GM12878 (cell line): ENCODE measurements around the gene GNG12. TPM values are rescaled to one million over a fixed set of nuclear protein-coding genes. Genes with fewer than 3 reads are reported as not detected.

Experiments
- ATAC-seq: fragments of 200-7000 bp; cut with Tn5 transposase; 3 replicates; pipeline ENCODE4 v1.9.1; 2020; ENCODE audit warnings: mild to moderate bottlenecking, moderate library complexity
- BruUV-seq: library from RNA; stranded (reverse); fragments of 400-500 nt; replicated peaks from 2 replicates; lab custom pipeline; 2021; lab: Mats Ljungman, UMichigan
- CTCF ChIA-PET: fragments of 300-600 bp; sonication (Branson Sonifier 250); formaldehyde crosslinking; extraction: SDS; loops from one replicate; lab custom pipeline; 2021; ENCODE audit warnings: inconsistent platforms; lab: Yijun Ruan, JAX
- POLR2A ChIA-PET: fragments of 350-600 bp; formaldehyde crosslinking; extraction: SDS; loops from one replicate; lab custom pipeline; 2021; ENCODE audit warnings: inconsistent platforms; lab: Charles Lee
- RAD21 ChIA-PET: fragments of 300-600 bp; sonication (Branson Sonifier 250); formaldehyde crosslinking; loops from one replicate; lab custom pipeline; 2023; ENCODE audit warnings: antibody characterized with exemption; ENCODE audit not compliant: unreplicated experiment; lab: Charles Lee
- SMC1A ChIA-PET: fragments of 300-600 bp; sonication (Branson Sonifier 250); formaldehyde crosslinking; loops from one replicate; lab custom pipeline; 2023; ENCODE audit not compliant: unreplicated experiment, uncharacterized antibody; lab: Charles Lee
- DNase-seq: peaks from one replicate; pipeline ENCODE4 v3.0.0-alpha.2; 2011; ENCODE audit warnings: low read depth, low spot score
- FAIRE-seq: peaks from 3 replicates; lab custom pipeline; 2011; peaks lifted over from hg19 to GRCh38; lab: Jason Lieb, UNC
- H2AFZ ChIP-seq: 2 replicates; pipeline ENCODE4 v1.6.0; 2011; ENCODE audit warnings: low read depth, low read length, control low read depth; ENCODE audit not compliant: control insufficient read depth
- H3K27ac ChIP-seq: 2 replicates; pipeline ENCODE4 v1.5.1; 2011; ENCODE audit warnings: control low read depth; ENCODE audit not compliant: control insufficient read depth, insufficient read depth
- H3K27me3 ChIP-seq, 2 experiments: replicated peaks in 1 of 2; 2 replicates each; pipeline versions ENCODE4 v1.6.0 to v1.6.1; 2011; ENCODE audit warnings: low read length in 1 of 2; ENCODE audit not compliant: control insufficient read depth in 2 of 2, insufficient read depth in 2 of 2
- H3K36me3 ChIP-seq, 2 experiments: 2 replicates each; pipeline ENCODE4 v1.5.1; 2011; ENCODE audit warnings: low read length in 1 of 2; ENCODE audit not compliant: control insufficient read depth in 2 of 2, insufficient read depth in 2 of 2
- H3K4me1 ChIP-seq: 2 replicates; pipeline ENCODE4 v1.6.1; 2011; ENCODE audit warnings: mild to moderate bottlenecking, low read length, moderate library complexity, mixed read lengths; ENCODE audit not compliant: control insufficient read depth, insufficient read depth
- H3K4me2 ChIP-seq: 2 replicates; pipeline ENCODE4 v1.6.0; 2011; ENCODE audit warnings: control low read depth; ENCODE audit not compliant: control insufficient read depth, insufficient read depth
- H3K4me3 ChIP-seq: fragments of 200-600 bp; sonication (generic); 2 replicates; pipeline ENCODE4 v1.5.1; 2016
- H3K79me2 ChIP-seq: 2 replicates; pipeline ENCODE4 v1.6.0; 2011; ENCODE audit warnings: low read length; ENCODE audit not compliant: control insufficient read depth, insufficient read depth
- H3K9ac ChIP-seq: 2 replicates; pipeline ENCODE4 v1.8.0; 2011; ENCODE audit warnings: low read length, control low read depth, mixed read lengths; ENCODE audit not compliant: control insufficient read depth, insufficient read depth
- H3K9me3 ChIP-seq: replicated peaks from 3 replicates; pipeline ENCODE4 v1.5.1; 2011; ENCODE audit warnings: mild to moderate bottlenecking, low read length; ENCODE audit not compliant: control insufficient read depth, insufficient read depth
- H4K20me1 ChIP-seq: 2 replicates; pipeline ENCODE4 v1.6.0; 2011; ENCODE audit not compliant: control insufficient read depth, insufficient read depth
- EGR1 ChIP-seq, 2 experiments: IDR thresholded peaks; 1 replicate in 1 of 2; 2 replicates in 1 of 2; pipeline ENCODE4 v1.6.1; 2011 to 2012; ENCODE audit warnings: low read depth in 2 of 2, low read length in 2 of 2, borderline replicate concordance in 1 of 2, mild to moderate bottlenecking in 1 of 2, moderate library complexity in 1 of 2
- FOXK2 ChIP-seq: fragments of 450-650 bp; IDR thresholded peaks from 2 replicates; pipeline ENCODE4 v1.6.1; 2017; ENCODE audit warnings: mild to moderate bottlenecking, moderate library complexity
- IKZF2 ChIP-seq, 2 experiments: fragments of 450-650 bp; IDR thresholded peaks; 2 replicates each; pipeline ENCODE4 v1.6.1; 2017; ENCODE audit warnings: mild to moderate bottlenecking in 2 of 2, moderate library complexity in 2 of 2
- KDM1A ChIP-seq: fragments of 200-600 bp; sonication (generic); IDR thresholded peaks from 2 replicates; pipeline ENCODE4 v1.6.1; 2016; ENCODE audit warnings: borderline replicate concordance
- KLF5 ChIP-seq: fragments of 450-650 bp; IDR thresholded peaks from 2 replicates; pipeline ENCODE4 v1.6.1; 2014; ENCODE audit warnings: mild to moderate bottlenecking; ENCODE audit not compliant: partially characterized antibody
- NBN ChIP-seq: fragments of 450-650 bp; IDR thresholded peaks from 2 replicates; pipeline ENCODE4 v1.6.1; 2016
- PBX3 ChIP-seq: IDR thresholded peaks from 2 replicates; pipeline ENCODE4 v1.6.1; 2011; ENCODE audit warnings: mild to moderate bottlenecking, low read depth, low read length, moderate library complexity; ENCODE audit not compliant: insufficient replicate concordance
- SRF ChIP-seq, 2 experiments: IDR thresholded peaks; 2 replicates each; pipeline ENCODE4 v1.6.1; 2011; ENCODE audit warnings: low read depth in 2 of 2, low read length in 2 of 2, mild to moderate bottlenecking in 1 of 2, moderate library complexity in 1 of 2
- WGBS: methylation state at CpG from one replicate; pipeline ENCODE4 v1.1.6; 2016; ENCODE audit warnings: low lambda C conversion rate; ENCODE audit not compliant: insufficient replicate concordance, insufficient coverage; ENCODE audit errors: missing lambda C conversion rate; 5-methylcytosine and 5-hydroxymethylcytosine counted together
- in situ Hi-C: fragments of 300-500 bp; cut with MboI; formaldehyde crosslinking; loops from 9 replicates; pipeline ENCODE4 v1.14.3; 2018; ENCODE audit warnings: mixed read lengths
- intact Hi-C: fragments of 100-400 bp; cut with micrococcal nuclease; formaldehyde crosslinking; loops from one replicate; pipeline ENCODE4 v1.14.2; 2022; ENCODE audit not compliant: unreplicated experiment
- polyA plus RNA-seq, 11 experiments: library from polyadenylated mRNA; depleted of rRNA in 4 of 11; unstranded in 6 of 11; stranded (reverse) in 5 of 11; fragments of >200 nt; fragmentation: Nextera tagmentation in 4 of 11; fragmentation: Illumina TruSeq in 1 of 11; extraction: Ambion mirVana in 4 of 11; extraction: Trizol in 1 of 11; gene quantifications; 1 replicate in 1 of 11; 2 replicates in 10 of 11; pipeline versions ENCODE4 v1.2.1 to v1.2.3, GENCODE V29; 2011 to 2016; ENCODE audit warnings: inconsistent platforms in 2 of 11, missing spikeins in 2 of 11, low read depth in 1 of 11
- total RNA-seq, 4 experiments: library from RNA; depleted of rRNA in 3 of 4; stranded (reverse); fragments of >200 nt in 3 of 4; fragmentation: Illumina TruSeq in 1 of 4; extraction: Trizol in 1 of 4; gene quantifications; 2 replicates each; pipeline versions ENCODE4 v1.2.1 to v1.2.3, GENCODE V29; 2013 to 2021

The GNG12 gene
- total and polyA plus RNA-seq, 10 of the 15 experiments (the other 5 are each of a cell fraction or from before 2014, with no cell fraction given), result 0.22 to 32.8 (median 0.35) TPM

- POLR2A ChIA-PET, result interaction anchor here (0.6 to 1.4 kb wide), 3 partner anchors 11 to 189 kb away, joined by 3 to 8 read pairs (median 7); partner anchors contain the start of gene GADD45A
- TF ChIP-seq KDM1A, result no peak
- TF ChIP-seq KLF5, result no peak
- TF ChIP-seq EGR1 (IDR thresholded peaks at IDR 0.05; ENCODE audit: borderline replicate concordance in 1 of 2, low read depth in 2 of 2, low read length in 2 of 2), result no peak
- no peak for TF ChIP-seq NBN
- TF ChIP-seq SRF (IDR thresholded peaks at IDR 0.05; ENCODE audit: low read depth in 2 of 2, low read length in 2 of 2), result no peak
- TF ChIP-seq FOXK2, result no peak
- no peak for TF ChIP-seq IKZF2 (IDR thresholded peaks at IDR 0.05)
- no peak for TF ChIP-seq PBX3
- in situ Hi-C loops (no loop called here), intact Hi-C loops (no loop called here)
- FAIRE-seq (no peak), ATAC-seq (no peak), DNase-seq (no peak)
- H3K36me3 ChIP-seq, result no peaks in the 10 kb centered on the region
- H3K4me3 ChIP-seq, result no peak overlapping the region
- no peaks in the 10 kb centered on the region for H3K27me3 ChIP-seq
- WGBS, result 0% methylated on average over 1 of the region's 1 CpG
- no peak overlapping the region for H3K4me2 ChIP-seq
- H4K20me1 ChIP-seq, result no peaks in the 10 kb centered on the region
- no peak overlapping the region for H3K27ac ChIP-seq
- no peak overlapping the region for H3K9ac ChIP-seq
- no TSS peak for BruUV-seq
- H2AFZ ChIP-seq, result no peak overlapping the region
- H3K9me3 ChIP-seq, result no peaks in the 10 kb centered on the region
- RAD21 ChIA-PET, result interaction anchor here (0.9 to 2.8 kb wide), 4 partner anchors 9 to 440 kb away, joined by 3 to 15 read pairs (median 6); partner anchors contain the start of gene GADD45A
- SMC1A ChIA-PET, result interaction anchor here (0.7 to 5.8 kb wide), 7 partner anchors 10 to 191 kb away, joined by 3 to 26 read pairs (median 4); no protein-coding TSS in a partner anchor
- H3K79me2 ChIP-seq, result no peaks in the 10 kb centered on the region
- CTCF ChIA-PET, result interaction anchor here (1.0 to 3.8 kb wide), 8 partner anchors 11 to 177 kb away, joined by 3 to 24 read pairs (median 4); no protein-coding TSS in a partner anchor
- no peaks in the 10 kb centered on the region for H3K4me1 ChIP-seq
These were observed 159.6 kb downstream of the GNG12 start for GRCh38 chr1:67673468-67674201.
